Ecto neural progenitor cell (in vitro differentiated cells): ENCODE measurements around the gene KEL.

Experiments
- DNase-seq: peaks from one replicate; pipeline ENCODE4 v3.0.0-alpha.2; 2018; ENCODE audit warnings: low spot score

The KEL gene

DNA sequence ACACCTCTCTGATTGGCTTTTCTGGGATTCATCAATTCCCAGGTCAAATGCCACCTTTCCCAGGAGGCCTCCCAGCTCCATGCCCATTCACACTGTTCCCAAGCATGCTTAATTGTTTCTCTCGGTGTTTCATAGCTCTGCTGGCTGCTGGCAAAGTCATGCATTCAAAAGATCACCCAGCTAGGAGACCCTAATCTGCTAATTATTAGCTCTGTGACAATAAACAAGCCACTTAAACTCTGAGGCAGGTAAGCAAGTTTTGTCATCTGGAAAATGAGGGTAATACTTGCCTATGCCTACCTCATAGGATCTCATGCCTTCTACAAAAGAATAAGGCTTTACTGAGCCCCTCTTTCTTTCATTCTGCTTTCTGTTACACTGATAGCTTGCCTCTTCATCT, 828 bp upstream of the KEL start:
- DNase-seq: no peak

DNA sequence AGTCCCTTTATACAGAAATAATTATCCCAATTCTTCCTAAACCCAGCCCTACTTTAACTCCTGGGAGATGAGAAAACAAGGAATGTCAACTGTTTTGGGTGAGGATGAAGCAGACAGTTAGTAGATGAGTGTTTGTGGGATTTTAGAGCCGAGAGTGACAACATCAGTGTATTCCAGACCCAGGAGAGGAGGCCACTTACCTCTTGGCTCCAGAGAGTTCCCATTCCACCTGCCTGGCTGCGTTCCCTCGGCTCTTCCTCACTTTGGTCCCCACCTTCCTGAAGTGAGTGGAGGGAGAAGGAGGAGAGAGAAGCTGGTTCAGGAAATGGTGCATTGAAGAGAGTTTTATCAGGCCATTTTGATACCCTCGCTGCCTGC, 579 bp downstream of the KEL start:
- no peak for DNase-seq

DNA sequence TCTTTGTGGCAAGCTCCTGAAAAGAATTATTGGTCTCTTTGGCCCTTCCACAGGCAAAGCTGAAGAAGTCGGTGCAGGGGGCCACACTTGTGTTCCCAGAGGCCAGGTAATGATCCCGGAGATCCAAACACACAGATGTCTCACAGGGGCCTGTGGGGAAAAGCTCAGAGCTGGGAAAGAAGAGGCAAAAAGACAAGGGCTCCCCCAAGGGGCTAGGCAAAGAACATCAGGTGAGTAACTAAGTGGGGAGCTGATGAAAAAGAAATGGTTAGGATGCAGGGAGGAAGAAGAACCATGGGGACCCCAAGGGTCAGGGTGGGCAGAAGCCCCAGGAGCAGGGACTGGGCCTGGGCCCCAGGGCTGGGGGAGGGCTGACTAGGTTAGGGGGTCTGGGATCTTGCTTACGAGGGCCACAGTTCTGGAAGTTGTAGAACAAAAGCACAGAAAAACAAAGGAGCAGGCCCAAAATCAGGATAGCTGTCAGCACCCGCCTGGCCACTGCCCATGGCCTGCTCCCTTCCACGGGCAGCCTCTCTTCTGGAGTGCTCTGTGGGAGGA, 1.1 kb downstream of the KEL start:
- no peak for DNase-seq

DNA sequence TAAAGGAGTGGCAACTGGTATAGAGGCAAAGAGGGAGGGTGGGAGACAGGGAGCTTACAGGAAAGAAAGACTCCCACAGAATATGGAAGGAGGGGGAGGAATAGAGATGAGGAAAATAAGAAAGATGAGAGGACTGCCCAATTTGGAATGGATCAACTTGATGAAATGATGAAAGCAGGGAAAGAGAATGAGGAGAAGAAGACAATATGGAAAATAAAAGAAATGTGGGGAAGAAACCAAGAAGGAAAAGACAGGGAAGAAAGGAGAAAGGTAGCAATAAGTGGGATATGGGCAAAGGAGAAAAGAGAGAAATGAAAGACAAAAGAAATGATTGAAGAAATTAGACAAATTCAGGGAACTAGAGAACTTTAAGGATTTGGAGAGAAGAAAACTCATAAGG, 3.0 kb downstream of the KEL start:
- DNase-seq: no peak

DNA sequence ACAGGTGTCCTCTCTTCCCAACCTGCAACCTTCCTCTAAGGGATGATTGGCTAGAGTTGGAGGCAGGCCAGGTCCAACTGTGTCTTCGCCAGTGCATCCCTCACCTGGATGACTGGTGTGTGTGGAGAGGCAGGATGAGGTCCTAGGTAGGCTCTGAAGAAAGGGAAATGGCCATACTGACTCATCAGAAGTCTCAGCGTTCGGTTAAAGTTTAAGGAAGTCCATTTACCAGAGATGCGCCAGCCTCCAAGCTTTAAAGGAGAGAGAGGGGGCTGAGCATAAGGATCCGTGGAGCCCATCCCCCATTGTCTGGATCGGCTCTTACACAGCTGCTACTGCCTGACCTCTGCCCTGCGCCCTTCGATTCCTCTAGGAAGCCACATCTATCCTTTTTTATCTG, 4.4 kb downstream of the KEL start:
- no peak for DNase-seq

DNA sequence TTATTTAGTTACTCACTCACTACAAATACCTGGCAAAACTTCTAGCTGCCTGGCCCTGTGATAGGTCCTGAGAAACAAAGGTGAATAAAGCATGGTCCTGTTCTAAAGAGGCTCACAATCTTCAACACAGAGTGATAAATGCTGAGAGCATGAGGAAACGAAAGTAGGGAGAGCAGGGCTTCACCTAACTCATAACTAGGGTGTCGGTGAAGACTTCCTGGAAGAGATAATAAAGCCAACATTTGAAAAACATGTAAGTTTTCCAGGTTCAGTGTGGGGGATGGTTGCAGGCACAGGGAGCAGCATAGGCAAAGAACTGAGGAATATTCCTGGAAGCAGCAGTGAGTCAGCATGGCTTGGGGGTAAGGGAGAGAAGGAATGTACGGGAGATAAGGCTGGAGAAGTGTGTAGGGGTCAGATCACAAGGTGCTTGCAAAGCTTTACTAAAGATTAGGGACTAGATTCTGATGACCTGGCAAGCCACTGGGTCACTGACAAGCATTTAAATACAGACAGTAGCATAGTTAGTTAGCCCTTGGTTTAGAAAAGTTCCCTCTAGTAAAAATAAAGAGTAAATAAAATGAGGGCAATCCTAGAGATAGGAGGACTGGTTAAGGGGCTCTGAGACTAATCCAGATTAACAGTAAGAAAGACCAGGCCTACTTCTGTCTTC, 5.1 kb downstream of the KEL start:
- no peak for DNase-seq

DNA sequence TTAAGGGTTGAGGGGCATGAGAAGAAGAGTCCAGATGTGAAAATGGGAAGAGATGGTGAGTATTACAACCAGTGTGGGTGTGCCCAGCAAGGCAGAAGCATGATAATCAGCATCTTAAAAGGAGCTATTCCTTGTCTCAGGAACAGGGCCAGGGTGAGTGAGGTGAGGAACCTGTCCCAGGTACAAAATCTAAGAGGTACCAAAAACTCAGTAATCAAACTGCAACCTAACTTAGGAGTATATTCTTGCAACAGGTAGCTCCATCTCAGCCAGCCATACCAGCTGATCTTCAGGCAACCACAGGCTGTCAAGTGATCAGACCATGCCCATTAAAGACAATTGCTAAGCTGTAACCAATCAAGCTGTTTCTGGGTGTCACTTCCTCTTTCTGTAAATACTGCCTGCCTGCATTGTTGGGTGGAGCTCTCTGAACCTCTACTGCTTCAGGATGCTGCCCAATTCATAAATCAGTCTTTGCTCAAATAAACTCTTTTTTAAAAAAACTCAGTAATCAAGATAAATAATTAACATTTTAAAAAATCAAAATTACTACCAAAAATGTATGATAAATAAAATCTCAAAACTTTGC, 7.4 kb downstream of the KEL start:
- DNase-seq: no peak

DNA sequence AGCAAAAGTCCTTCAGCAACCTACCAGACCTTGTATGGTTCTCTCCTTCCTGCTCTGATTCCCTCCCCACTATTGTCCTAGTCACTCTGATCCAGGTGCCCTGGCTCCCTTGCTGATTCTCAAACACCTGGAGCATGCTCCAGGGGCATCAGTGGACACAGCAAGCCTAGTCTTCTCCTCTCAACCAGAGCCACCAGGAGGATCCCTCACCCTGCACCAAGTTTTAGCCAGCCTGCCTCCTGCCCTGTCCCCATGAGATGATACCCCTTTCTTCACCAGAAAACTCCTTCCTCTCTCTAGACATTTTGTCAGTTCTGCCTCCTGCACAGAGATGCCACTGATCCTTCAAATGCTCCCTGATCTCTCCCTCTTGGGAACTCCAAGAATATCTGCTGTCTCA, 11.9 kb downstream of the KEL start:
- DNase-seq: no peak

DNA sequence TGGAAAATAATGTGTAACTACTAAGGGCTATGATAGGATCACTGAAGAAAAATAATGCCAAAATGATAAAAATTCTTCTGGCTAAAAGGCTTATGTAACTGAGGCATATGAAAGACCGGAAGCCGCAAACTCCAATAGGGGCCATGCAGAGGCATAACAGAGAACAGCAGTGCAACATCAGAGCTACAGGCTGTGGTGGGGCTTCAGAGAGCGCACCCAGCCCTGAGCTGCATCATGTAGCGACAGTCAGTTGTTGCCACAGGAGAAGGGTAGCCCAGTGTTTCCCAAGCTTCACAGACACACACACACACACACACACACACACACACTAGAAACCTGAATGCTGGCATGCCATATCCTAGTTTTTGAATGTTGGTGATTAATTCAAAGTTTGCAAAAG, 13.6 kb downstream of the KEL start:
- DNase-seq: no peak

DNA sequence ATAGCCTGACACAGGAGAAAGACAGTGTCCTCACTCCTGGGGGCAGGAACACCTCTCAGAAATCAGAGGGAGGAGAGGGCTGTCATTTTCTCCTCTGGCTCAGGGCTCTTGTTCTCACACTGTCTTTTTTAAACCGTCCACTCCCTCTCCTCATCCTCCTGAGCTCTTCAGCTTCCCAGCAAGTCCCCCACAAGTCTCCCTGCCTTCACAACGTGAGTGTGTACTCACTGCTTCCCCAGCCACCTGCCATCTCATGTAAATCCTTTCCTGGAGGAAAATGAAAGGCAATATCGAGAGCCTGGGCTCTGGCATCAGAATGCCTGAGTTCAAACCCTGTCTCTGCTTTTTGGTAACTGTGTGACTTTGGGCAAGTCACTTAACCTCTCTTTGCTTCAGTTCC, 17.2 kb downstream of the KEL start:
- DNase-seq: no peak

DNA sequence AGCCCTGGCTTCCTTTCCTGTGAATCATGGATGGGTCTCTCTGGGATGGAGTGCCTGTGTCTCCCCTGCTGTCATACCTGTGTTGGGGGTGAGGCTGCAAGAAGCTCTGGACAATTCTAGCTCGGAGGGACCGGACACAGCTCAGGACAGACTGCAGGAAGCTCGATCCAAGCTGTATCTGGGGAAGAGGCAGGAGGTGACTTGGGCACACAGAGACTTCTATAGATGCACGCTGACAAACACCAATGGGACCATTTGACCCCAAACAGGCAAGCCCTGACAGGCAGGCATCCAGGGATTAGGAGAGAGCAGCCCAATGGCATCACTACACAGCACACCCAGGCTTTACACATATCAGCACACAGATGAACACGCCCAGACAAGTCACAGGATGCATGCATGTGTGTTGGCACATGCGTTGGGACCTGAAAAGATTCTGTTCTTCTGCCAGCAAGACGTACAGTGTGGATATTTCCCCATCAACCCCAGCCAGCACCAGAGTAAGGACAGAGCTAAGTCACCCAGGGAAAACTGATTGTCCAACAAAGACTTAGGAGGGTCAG, 18.4 kb downstream of the KEL start:
- no peak for DNase-seq

DNA sequence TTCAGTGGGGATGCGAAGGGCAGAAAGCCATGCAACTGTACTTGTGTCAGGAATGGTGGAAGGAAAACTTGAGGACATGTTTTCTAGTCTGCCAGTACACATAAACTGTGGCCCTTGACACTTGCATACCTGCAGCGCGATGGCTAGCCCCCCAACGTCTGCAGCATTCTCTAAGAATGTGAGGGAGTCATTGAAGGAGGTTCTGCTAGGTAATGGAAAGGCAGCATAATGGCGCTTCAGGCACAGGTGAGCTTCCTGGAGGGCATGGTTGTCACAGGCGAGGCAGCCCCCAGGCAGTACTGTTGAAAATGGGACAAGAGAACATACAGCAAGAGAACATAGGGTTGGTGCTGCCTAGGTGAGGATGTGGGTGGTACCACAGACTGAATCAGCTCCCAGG, 19.4 kb downstream of the KEL start:
- DNase-seq: no peak

DNA sequence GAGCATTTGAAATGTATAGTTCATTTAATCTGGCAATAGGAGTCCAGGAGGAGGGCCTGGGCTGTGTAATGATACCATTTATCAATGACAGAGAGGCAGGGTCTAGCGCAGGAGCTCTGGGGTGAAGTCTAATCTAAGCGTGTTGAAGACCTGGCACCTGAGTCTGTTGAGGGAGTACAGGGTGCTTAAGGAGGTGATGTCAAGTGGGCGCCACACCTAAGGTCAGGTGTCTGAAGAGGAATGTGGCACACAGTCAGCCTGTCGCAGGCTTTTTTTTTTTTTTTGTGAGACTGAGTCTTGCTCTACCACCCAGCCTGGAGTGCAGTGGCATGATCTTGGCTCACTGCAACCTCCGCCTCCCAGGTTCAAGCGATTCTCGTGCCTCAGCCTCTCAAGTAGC, 20.6 kb downstream of the KEL start:
- no peak for DNase-seq

DNA sequence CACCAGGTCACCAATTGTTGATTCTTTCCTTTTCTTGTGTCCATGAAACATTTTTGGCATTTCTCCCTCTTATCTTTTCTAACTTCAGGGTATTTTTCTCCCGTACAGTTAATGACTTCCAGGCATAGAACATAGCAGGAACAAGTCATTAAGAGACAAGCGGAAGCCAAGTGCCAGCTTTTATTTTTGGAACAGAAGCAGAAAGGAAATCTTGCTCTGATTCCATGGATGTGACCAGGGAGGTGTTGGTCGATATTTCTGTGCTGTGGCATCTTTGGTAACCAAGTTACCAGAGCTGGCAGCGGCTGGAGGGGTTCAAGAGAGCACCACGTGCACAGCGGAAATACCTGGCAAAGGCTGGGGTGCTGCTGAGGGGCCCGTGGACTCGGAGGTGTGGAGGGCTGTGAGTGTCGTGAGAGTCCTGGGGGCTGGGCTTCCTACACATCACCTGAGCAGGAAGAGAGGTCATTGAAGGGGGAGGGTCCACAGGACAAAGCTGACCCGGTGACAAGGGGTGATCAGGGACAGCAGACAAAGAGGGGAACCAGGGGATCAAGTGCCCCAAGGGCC, 21.1 kb downstream of the KEL start:
- no peak for DNase-seq

DNA sequence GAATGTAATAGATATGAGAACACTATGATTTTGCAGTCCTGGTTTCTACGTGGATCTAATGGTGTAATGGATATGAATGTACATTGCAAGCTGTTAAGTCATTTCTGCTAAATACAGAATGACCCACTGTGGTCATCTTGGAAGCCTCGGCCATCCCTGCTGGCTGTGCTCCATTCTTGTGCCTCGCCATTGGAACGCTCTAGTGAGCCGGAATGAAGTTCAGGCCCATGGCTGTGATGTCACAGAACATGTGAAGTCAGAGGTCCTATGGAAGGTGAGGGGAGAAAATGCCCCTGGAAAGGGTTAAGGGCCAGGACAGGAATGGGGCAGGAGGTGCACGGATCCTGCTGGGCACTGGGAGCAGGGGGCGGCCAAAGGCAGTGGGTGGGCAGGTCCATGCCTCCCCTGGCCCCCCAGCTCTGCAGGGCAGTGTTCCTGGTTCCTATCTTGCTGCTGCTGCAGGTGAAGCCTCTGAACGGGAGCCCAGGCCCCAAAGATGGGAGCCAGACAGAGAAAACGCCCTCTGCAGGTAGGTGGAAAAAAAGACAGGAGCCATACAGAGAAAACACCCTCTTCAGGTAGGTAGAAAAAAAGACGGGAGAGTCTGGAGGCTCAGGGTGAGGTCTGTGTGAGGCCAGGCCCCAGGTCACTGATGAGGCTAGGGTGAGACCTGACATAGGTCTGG, 22.8 kb downstream of the KEL start, which contains the start of gene LLCFC1:
TSS of gene LLCFC1 (plus strand) at position 259 of the 685 bp plus-strand sequence. CDS start at position 397, 138 bp downstream.
- no peak for DNase-seq

DNA sequence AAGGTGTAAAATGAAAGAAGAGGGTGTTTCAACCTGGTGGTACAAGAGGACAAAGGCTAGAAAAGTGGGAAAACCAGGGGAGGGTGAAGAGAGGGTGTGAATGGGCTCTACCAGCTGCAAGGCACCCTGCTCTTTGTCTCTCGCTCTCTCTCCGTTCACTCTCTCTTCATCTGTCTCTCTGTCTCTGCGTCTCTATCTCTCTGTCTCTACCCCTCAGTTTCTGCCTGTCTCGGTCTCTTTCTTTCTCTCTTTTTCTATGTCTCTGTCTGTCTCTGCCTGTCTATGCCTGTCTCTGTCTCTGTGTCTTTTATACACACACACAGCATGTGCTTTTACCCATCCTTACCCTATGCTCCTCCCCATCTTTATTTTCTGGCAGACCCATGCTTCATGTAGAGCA, 23.6 kb downstream of the KEL start:
- DNase-seq: no peak

DNA sequence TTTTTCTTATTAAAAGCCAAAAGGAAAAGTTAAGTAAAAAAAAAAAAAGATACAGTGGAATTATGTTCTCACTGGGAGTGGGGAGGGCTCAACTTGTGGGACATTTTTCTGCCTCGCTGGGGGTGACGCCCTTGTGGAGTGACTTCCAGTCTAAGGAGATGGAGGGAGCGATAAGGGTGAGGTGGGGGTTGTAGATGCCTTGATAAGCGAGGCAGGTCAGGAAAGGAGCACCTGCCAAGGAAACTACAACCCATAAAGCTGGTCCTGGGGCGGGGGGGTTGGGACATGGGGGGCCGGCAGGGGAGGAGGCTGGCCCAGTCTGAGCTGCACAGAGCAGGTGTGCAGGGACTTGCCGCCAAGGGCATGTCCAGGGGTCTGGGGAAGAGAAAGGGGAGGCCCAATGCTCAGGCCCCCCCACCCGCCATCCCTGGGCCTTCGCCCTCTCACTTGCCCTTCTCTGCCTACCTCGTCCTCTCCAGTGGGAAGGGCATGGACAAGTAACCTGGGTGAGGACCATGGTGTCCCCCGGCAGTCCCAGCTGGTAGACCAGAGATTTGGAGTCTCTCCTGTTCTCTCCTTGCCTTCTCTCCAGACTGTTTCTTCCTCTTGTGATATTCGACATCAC, 26.1 kb downstream of the KEL start:
- no peak for DNase-seq

DNA sequence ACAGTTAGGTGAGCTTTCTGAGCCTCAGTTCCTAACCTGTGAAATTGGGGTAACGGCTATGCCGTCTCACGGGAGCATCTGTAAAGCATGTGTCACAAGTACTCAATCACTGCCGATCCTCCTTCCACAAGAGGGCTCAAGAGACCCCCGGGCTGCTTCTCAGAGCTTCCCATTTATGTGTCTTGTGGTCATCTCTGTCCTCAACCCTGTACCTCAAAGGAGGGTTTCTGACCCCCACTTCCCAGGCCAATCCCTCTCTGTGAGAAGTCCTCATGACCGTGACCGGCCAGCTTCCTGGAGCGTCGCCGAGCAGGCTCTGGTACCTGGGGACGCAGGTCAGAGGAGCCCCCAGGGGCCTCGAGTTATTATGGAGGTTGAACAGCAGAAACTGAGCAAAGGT, 28.1 kb downstream of the KEL start:
- DNase-seq: no peak

DNA sequence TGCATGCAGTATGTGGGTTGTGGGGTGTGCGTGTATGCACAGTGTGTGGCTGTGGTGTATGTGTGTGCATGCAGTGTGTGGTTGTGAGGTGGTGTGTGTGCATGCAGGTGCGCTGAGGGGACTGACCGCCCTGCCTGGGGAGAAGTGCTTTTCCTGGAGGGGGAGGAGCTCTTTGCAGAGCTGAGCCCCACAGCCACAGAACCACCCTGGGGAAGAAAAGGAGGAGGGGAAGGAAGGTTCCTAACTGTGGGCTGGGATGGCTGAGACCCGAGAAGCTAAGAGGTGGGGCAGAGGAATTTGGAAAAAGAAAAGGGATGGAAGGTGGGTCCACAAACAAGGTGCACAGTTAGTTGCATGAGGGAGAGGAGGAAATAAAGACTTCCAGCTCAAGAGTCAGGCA, 28.5 kb downstream of the KEL start, which contains the start of gene TRPV5:
TSS of gene TRPV5 (minus strand) at position 123 of the 400 bp plus-strand sequence. CDS start 287 bp downstream, outside the sequence.
- DNase-seq: no peak

DNA sequence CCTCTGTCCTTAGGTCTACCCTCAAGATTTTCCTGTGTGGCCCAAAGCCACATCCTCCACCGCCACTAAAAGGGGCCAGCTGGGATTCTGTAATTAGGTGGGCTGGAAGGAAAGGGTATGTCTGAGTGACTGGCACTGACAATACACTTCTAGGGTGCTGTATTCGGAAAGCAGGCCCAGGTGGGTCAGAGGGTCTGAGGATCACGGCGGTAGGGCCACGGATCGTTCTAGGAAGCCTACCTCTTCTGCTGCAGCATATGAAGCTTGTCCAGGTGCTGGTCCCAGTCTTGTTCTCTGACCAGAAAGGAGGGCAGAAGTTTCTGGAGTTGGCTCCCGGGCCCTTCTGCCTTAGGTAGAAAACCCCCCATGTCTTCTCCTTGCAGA, 29.1 kb downstream of the KEL start:
- no peak for DNase-seq

DNA sequence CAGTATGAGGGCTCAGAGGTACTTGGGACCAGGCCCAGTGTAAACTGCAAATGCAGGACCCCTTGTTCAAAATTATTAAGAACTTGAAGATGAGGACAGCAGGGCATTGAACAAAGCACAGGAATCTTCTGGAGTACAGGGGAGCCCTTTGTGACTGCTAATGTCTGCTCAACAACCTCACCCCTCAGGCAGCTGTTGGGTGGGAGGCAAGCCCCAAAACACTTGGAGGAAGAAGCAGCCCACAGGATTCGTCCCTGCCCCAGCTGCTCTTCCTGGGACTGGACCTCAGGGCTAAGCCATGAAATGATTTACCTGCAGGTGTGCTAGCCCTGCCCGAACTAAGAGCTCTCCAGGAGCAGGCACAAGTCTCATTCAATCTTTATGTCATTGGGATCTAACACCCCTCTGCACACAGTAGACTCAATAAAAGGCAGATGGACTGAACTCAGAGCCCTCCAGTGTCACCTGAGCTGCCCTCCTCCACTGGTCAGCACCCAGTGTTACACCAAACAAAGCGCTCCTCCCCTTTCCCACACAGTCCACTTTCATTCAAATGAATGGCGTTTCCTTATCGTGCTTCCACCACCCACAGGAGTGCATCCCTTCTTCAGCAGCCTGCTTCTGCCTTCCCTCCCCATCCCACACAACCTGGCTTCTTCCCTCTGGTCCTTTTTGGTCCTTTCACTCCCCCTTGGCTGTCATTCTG, 29.6 kb downstream of the KEL start:
- no peak for DNase-seq
